Neutrophil (primary cell): Measurements from ENCODE around the gene KRTAP1-5.

ENCODE experiments used
- H3K27ac ChIP-seq: fragments of 200-600 bp; sonication (generic); 2 replicates; pipeline ENCODE4 v1.5.1; 2016; ENCODE audit warnings: mild to moderate bottlenecking, moderate library complexity
- H3K27me3 ChIP-seq: fragments of 200-600 bp; sonication (generic); 2 replicates; pipeline ENCODE4 v1.6.0; 2016; ENCODE audit warnings: mild to moderate bottlenecking
- H3K36me3 ChIP-seq: fragments of 200-600 bp; sonication (generic); 2 replicates; pipeline ENCODE4 v1.5.1; 2017
- H3K4me1 ChIP-seq, 2 experiments: fragments of 200-600 bp in 1 of 2; sonication (generic) in 1 of 2; 1 replicate in 1 of 2; 2 replicates in 1 of 2; pipeline versions ENCODE4 v1.5.1 to v1.6.1; 2013 to 2016; ENCODE audit warnings: low read depth in 1 of 2, low read length in 1 of 2, mild to moderate bottlenecking in 1 of 2, moderate library complexity in 1 of 2; ENCODE audit not compliant: control insufficient read depth in 1 of 2, insufficient read depth in 1 of 2
- H3K4me3 ChIP-seq, 2 experiments: fragments of 200-600 bp in 1 of 2; sonication (generic) in 1 of 2; 1 replicate in 1 of 2; 2 replicates in 1 of 2; pipeline ENCODE4 v1.5.1; 2013 to 2016; ENCODE audit warnings: low read depth in 1 of 2, low read length in 1 of 2, mild to moderate bottlenecking in 1 of 2, moderate library complexity in 1 of 2
- H3K9me3 ChIP-seq: fragments of 200-600 bp; sonication (generic); 2 replicates; pipeline ENCODE4 v1.5.1; 2016
- TF ChIP-seq, protein P1 (sequence below): fragments of 200-600 bp; sonication (generic); IDR thresholded peaks from 2 replicates; pipeline ENCODE4 v1.5.1; 2016; ENCODE audit warnings: antibody characterized with exemption

Gene KRTAP1-5

DNA sequence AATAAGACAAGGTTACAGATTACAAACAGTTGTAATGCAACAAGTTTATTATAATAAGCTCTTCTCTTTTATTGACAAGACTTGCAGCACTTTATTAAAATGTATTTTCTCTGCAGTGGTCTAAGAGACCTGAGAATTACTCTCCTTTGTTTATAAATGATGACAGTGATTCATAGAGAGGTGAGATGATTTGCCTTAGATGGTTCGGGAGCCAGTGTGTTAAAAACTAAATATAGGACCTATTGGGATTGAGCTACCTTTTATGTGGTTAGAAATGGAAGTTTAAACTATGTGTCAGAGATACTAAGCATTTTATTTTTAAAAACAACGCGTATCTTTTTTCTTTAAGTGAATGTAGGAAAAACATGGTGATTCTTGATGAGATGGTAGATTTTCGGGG, 30.2 kb downstream of the KRTAP1-5 start:
- TF ChIP-seq, protein P1, sequence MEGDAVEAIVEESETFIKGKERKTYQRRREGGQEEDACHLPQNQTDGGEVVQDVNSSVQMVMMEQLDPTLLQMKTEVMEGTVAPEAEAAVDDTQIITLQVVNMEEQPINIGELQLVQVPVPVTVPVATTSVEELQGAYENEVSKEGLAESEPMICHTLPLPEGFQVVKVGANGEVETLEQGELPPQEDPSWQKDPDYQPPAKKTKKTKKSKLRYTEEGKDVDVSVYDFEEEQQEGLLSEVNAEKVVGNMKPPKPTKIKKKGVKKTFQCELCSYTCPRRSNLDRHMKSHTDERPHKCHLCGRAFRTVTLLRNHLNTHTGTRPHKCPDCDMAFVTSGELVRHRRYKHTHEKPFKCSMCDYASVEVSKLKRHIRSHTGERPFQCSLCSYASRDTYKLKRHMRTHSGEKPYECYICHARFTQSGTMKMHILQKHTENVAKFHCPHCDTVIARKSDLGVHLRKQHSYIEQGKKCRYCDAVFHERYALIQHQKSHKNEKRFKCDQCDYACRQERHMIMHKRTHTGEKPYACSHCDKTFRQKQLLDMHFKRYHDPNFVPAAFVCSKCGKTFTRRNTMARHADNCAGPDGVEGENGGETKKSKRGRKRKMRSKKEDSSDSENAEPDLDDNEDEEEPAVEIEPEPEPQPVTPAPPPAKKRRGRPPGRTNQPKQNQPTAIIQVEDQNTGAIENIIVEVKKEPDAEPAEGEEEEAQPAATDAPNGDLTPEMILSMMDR: no peak
- Histone ChIP-seq H3K9me3 (no peaks in the 10 kb centered on the region), H3K36me3 (no peaks in the 10 kb centered on the region), H3K27me3 (peaks cover 56% of the 10 kb centered on the region), H3K4me1 (no peaks in the 10 kb centered on the region), H3K4me3 (no peak overlapping the region), H3K27ac (no peak overlapping the region)

DNA sequence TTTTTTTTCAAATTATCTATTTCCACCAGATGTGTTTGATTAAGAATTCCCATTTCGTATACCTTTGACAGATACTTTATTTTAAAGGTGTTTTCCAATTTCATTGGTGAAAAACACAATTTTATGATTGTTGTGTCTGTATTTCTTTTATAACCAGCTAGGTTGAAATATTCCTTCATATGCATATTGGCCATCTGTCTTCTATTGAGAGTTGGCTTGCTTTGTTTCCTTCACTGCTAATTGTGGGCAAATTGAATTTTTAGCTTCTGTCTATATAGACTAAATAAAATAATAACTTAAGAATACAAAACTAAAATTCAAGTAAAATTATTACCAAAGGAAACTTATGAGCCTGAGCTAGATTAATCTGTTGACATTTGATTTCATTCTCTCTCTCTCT, 31.9 kb downstream of the KRTAP1-5 start:
- no peaks in the 10 kb centered on the region for H3K36me3 ChIP-seq
- no peak overlapping the region for H3K27ac ChIP-seq
- H3K4me3 ChIP-seq: no peak overlapping the region
- H3K4me1 ChIP-seq: no peaks in the 10 kb centered on the region
- H3K9me3 ChIP-seq: no peaks in the 10 kb centered on the region
- peaks cover 53% of the 10 kb centered on the region for H3K27me3 ChIP-seq
- TF ChIP-seq, protein P1: no peak

DNA sequence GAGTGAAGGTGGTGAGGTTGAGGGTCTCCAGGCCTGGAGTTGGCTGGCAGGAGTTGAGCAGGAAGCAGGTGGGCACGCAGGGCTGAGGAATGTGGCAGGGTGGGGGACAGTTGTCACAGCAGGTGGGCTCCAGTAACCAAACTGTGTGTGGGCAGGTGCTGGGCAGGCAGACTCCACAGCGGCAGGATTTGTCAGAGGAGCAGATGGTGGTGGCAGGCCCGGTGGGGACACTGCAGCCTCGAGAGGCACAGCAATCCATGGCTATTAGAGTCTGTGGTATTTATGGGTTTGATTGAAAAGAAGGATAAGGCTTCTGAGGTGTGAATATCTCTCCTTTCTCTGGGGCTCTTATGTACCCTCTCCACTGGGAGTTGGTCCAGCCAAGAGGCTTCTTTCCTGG, 33.2 kb downstream of the KRTAP1-5 start, which contains the start of gene KRTAP3-3:
Gene KRTAP3-3 (minus strand): TSS at position 326 of the 400 bp plus-strand sequence. CDS start 67 bp downstream, at position 259.
- no peak within 1 kb of the TSS for H3K4me3 ChIP-seq
- no peaks in the 10 kb centered on the region for H3K9me3 ChIP-seq
- no peaks in the 10 kb centered on the region for H3K36me3 ChIP-seq
- TF ChIP-seq, protein P1: no peak
- peaks cover 47% of the 10 kb centered on the region for H3K27me3 ChIP-seq
- H3K27ac ChIP-seq: no peak within 1 kb of the TSS
- no peaks in the 10 kb centered on the region for H3K4me1 ChIP-seq

DNA sequence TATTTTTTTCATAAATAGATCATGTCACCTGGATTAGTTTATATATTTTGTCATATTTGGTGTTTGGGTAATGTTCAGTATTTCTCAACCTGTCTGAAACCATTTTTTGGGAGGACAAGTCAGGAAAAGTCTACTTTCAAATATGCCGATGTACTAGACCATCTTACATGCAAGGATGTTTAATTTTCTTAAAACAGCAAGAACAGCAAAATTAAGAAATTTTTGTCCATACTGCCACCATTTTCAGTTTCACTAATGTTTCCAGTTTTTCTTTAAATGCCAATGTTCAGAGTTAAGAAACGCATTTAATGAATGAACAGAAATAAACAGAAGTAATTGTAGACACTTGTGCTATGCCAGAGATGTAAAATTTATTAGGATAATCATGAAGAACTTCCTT, 33.9 kb downstream of the KRTAP1-5 start:
- Histone ChIP-seq H3K4me1 (peaks cover 0 to 1% of the 10 kb centered on the region in 2 experiments), H3K27ac (no peak overlapping the region), H3K4me3 (no peak overlapping the region), H3K36me3 (no peaks in the 10 kb centered on the region), H3K27me3 (peaks cover 42% of the 10 kb centered on the region), H3K9me3 (no peaks in the 10 kb centered on the region)
- TF ChIP-seq, protein P1: no peak

DNA sequence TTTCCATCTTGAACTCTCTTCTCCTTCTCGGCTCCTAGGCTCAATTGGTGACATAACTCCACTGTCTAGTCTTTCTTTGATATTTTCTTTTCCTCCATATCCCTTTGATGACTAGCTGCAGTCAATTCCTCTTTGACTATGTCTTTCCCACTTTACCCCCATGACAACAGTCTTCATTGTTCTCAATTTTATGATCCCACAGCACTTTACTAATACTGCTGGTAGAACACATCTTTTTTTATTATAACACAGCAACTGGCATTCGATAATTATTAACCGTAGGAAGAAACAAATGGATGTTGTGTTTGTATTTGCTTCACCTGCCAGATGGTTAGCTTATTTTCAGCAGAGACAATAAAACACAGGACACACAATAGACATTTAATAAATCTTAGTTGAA, 34.3 kb downstream of the KRTAP1-5 start:
- H3K36me3 ChIP-seq: no peaks in the 10 kb centered on the region
- H3K9me3 ChIP-seq: no peaks in the 10 kb centered on the region
- no peak overlapping the region for H3K4me3 ChIP-seq
- peaks cover 37% of the 10 kb centered on the region for H3K27me3 ChIP-seq
- H3K27ac ChIP-seq: no peak overlapping the region
- H3K4me1 ChIP-seq: peaks cover 0 to 5% of the 10 kb centered on the region in 2 experiments
- TF ChIP-seq, protein P1: no peak

DNA sequence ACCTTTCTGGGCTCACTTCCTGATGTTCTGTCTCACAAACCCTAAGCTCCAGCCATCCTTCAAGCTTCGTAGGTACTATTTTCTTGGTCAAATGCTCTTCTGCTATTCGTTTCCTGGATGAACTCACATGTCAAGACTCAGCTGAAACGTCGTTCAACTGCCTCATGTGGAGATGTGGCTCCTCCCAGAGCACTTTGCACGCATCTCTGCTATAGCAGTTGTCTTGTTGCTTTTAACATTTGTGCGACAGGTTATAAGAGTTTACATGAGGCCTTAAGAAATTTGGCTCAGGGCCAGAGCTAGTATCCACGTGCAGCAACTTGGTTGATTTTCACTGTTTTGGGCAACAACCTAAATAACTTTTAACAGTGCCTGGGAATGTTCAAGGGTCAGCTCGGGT, 40.1 kb downstream of the KRTAP1-5 start:
- H3K27ac ChIP-seq: peak overlapping the region; percentile 64
- TF ChIP-seq, protein P1: no peak
- H3K36me3 ChIP-seq: no peaks in the 10 kb centered on the region
- no peaks in the 10 kb centered on the region for H3K9me3 ChIP-seq
- no peak overlapping the region for H3K4me3 ChIP-seq
- peaks cover 5 to 14% of the 10 kb centered on the region in 2 experiments for H3K4me1 ChIP-seq
- peaks cover 38% of the 10 kb centered on the region for H3K27me3 ChIP-seq
